HG03521 (cell line): Measurements from ENCODE around the gene RTRAF.

Experiments used
- ATAC-seq: cut with Tn5 transposase; IDR thresholded peaks from one replicate; pipeline ENCODE4 v1.9.1; 2021; ENCODE audit warnings: mild to moderate bottlenecking, moderate library complexity; ENCODE audit not compliant: unreplicated experiment

RTRAF gene

DNA sequence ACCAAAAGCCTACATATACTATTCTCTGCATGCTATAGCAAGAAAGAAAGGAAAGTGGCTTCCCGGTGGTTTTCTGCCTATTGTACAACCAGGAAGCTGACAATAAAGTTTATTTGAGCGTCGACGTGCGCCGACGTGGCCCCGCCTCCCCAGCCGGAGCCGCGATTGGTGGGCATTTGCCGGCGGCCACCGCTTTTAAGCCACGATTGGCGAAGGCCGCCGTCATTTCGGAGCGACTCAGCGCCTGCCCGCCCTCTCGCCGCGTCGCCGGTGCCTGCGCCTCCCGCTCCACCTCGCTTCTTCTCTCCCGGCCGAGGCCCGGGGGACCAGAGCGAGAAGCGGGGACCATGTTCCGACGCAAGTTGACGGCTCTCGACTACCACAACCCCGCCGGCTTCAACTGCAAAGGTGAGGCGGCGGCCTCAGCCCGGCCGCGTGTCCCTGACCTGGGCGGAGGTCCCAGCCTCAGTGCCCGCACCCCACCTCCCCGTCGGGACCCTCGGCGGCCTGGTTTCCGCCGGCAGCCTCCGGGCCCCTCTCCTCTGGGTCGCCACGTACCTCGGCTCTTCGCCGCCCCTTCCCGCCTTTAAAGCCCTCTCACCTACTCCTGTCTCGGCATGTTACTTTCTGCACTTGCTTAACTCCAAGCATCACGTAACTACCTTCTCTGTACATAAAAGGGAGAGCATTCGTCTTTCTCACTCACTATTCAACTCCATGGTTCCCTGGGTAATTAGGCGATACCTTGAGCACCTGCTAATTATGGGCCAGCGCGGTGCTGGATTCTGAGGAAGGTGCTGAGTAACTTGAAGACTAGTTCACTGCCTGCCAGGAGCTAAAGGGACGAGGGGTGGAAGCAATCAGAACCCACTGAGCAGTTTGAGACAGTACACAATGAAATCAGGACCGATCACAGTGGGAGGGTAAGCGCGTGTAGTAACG is at the start of gene RTRAF:
Gene RTRAF, plus strand, starts transcription at position 254 of the 942 bp plus-strand sequence. Its CDS starts 94 bp downstream, at position 348.
- ATAC-seq: peak; percentile 98

DNA sequence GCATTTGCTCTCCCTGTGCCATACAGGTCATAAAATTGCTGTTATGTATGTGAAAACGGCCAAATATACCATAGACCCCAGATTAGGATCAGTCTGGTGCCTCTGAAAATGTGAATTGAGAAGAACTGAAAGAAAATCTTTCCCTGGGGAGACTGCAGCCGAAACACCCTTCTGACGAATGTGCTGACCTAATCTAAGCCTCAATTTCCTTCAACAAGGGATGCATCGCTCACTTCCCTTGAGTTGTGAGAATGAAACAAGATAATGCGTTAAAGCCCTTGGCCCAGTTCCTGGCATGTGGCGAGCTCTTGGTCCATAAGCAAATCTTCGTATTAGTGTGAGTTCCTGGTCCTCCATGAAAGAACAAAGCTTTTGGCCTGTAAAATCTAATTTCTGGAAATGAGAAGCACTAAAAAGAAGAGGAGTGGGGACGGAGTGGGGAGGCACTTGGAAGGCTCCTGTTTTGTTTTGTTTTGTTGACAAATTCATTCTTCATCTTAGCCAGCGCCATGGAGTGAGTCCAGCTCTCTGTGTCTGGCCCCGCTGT is 49.5 kb upstream of the RTRAF start:
- no peak for ATAC-seq

DNA sequence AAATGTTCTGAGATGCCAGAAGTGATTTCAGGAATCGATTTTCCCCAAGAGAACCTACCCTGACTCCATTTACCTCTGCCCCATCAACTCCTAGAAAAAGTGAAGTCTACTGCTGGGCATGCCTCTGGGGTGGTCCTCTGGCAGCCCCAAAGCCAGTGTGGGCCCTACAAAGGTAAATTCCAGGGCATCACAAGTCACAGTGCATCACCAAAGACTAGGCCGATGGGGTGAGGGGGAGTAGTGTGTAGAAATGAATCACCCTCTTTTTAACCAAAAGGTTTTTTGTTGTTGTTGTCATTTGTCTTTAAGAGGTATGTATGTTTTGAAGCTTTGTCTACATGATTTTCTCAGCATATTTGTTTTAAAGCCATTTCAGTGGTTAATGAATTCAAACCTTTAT is 46.4 kb upstream of the RTRAF start:
- ATAC-seq: no peak

DNA sequence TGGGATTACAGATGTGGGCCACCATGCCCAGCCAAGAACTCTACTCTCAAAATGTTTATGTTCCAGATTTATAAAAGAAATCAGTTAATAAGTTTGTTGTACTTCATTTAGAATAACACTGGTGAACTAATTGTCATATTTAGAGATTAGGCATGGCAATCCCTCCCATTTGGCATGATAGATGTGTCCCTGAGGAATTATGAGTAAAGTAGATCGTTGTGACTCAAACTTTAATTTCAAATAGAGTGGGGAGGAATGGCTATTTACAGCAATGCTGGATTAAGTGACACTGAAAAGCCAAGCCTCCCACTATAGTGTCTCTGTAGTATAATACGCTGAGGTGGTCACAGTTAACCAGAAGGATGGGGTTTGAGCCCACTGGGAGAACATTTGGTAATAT is 39.3 kb upstream of the RTRAF start:
- no peak for ATAC-seq

DNA sequence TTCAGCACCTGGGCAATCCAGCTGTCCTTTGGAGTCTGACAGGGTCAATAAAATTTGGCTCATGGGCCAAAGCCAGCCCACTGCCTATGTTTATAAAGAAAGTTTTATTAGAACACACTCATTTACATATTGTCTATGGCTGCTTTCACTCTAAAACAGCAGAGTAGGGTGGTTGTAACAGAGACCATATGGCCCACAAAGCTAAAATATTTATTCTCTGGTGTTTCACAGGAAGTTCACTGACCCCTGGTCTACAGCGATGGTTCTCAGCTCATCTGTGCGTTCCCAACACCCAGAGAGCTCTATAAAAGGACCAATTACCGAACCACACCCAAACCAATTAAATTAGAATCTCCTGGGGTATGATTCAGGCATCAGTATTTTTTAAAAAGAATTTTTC is 37.7 kb upstream of the RTRAF start:
- ATAC-seq: no peak

DNA sequence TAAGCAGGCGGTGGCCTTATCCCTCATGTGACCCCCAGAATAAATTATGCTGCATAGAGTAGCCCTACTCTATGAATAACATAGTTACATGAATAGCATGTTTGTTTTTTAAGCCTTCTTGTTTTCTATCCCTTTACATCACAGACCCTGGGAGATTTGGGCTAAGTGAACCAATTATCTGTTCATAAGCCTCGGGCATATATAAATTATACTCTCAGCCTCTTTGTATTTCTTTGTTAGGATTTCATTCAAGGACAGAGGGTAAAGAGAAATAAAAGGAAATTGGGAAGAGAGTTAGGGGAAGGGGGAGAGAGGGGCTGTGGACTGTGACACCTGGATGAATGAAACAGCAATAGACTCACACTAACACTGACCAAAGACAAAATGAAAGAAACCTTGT is 35.3 kb upstream of the RTRAF start:
- ATAC-seq: no peak

DNA sequence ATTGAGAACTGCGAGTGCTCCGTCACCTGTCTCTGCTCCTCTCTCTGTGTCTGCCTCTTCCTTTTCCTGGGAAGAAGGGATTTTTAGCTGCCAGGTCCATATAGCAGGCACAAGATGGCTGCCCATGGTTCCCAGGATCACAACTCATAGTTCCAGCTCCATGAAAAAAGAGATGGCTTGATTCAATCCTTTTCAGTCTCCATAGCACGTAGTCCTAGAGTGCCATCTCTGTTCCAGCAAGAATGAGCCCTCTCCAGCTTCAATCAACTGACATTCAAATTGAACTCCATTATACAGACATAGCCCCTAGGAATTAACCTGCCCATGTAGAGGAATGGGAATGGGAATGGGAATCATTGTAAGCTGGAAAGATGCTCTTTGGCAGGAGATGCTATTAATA is 34.7 kb upstream of the RTRAF start:
- no peak for ATAC-seq

DNA sequence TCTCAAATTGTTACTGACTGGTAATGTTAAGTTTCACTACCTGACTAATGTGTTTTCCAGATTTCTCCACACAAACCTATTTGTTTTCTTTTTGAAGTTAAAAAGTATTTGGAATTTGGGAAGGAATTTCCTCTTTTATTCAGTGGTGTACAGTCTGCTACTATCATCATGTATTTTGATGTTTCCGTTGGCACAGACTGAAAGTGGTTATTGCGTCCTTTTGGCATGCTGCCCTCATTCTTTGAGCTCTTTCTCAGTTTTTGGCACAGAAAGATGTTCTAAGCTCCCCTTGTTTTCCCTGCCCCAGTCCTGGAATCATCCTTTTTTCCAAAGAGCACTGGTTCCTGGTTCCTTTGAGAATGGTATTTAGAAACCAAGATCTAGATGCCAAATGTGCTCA is 31.4 kb upstream of the RTRAF start:
- no peak for ATAC-seq

DNA sequence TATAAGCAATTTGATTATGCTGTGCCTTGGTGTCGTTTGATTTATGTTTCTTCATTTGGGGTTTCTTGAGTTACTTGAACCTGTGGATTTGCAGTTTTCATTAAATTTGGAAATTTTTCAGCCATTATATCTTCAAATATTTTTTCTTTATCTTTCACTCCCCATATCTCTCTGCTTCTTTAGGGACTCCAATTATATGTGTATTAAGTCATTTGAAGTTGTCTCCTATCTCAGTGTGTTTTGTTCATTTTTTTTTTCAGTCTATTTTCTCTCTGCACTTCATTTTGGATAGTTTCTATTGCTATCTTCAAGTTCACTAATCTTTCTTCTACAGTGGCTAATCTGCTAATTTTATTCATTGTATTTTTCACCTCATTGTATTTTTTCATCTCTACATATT is 29.4 kb upstream of the RTRAF start:
- no peak for ATAC-seq

DNA sequence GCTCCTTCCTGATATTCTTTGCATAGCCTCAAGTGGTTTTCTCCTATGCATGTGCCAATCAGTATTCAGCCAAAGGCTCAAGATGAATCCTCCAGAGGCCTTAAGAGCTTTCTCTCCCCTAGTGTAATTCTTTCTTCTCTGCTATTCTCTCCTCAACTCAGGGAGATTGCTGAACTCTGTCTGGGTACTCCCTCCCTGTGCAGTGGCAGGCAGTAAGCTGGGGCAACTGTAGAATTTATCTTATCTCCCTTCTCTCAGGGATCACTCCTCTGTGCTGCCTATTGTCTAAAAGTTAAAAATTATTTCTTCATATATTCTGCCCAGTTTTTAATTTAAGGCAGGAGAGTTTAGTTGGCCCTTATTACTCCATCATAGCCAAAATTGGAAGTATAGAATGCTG is 28.5 kb upstream of the RTRAF start:
- ATAC-seq: no peak

DNA sequence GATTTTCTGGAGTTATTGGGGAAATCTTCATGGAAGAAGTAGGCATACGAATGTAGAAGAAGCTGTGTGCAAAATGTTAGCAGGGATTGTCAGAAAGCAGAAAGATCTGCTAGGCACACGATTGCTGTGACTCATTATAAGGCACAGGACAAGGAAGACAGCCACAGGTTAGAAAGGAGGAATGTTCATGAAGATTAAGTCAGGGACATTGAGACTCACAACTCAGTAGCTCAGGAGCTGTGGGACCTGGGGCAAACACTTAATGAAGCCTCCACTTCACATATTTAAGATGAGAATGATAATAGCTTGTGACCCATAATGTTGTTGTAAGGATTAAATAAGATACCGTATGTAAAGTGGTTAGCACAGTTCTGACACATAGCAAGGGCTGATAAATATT is 26.6 kb upstream of the RTRAF start:
- ATAC-seq: no peak

DNA sequence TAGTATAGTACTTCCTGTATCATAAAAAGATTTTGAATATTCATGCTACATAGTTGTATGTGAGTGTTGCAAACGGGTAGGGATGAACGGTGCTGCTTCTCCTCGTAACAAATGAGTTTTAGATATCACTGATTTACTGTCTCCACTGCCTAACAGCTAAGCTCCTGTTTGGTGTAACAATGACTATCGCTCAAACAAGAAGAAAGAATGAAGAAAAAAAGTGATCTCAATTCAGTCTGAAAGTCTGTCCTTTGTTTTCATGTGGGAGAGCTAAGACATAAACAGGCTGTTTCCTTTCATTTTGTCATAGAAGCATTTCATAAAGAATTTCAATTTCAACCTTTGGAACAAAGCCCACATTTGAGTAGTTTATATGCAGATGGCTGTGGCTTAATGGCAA is 26.1 kb upstream of the RTRAF start:
- ATAC-seq: no peak

DNA sequence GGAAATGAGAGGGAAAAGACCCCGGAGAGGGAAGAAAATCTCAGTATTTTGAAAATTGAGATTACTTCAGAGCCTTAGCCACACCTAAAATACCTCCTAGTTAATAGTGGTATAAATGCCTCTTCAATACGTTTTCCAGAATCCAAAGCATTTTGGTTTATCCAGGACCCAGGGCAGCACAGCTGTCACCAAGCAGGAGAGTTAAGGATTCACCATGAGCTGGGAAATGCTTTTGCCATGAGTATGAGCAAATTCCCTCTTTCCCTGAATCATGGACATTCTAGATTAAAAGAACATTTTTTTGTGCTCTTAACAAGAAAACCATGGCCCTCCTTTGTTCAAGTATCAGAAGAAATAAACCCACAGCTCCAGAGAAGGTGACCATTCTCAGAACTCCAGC is 21.8 kb upstream of the RTRAF start:
- no peak for ATAC-seq

DNA sequence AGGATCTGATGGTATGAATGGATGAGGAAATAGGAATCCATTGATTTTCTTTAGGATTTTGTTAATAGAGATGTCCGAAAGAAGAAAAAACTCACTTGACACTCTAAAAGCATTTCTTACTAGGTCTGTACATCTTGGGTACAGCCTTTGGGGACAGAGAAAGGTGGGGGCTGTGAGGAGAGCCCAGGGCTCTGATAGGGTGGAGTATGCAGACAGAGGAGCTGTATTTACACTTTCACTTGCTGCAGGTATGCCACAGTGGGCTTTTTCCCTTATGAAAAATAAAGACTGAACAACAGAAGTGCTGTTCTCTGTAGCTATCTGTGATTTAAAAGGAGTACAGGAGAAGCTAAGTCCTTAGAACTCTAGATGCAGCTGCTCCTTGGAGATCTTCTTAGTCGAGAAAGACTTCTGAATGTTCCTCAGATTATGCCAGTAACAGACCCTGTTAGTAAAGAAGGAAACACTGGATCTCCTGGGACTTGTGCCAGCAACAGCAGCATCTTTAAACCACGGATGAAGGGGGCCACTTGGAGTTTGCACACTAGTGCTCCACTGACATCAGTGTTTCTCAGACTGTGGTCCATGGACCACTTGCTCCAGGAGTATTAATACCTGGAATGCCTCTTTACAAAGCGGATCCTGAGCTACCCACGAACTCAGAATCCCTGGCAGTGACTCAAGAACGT is 19.4 kb upstream of the RTRAF start:
- no peak for ATAC-seq

DNA sequence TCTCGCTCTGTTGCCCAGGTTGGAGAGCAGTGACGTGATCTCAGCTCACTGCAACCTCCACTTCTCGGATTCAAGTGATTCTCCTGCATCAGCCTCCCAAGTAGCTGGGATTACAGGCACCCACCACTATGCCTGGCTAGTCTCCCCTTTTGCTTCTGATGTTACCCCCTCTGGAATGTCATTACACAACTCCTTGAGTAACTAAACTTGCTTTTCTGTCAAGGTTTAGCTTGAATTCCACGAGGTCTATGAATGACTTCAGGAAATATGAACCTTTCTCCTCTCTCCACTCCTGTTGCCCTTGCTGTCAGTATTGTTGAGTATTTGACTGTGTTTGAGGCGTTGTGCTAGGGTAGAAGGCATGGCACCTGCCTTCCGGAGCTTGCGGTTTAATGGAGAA is 16.8 kb upstream of the RTRAF start:
- ATAC-seq: no peak

DNA sequence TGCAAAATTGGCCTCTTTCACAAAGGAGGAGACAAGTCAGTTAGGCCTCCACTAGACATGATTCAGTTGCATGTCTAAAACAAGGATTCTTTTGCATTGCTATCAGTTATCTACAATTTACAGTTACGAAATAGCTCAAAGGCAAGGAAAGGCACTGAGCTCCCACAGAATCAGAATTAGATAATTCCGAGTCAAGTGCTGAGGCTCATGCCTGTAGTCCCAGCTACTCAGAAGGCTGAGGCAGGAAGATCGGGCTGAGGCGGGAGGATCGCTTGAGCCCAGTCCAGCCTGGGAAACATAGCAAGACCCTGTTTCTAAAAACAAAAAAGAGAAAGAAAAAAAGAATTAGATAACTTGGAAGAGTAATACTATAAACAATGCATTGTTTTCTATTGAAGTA is 12.3 kb upstream of the RTRAF start:
- ATAC-seq: no peak

DNA sequence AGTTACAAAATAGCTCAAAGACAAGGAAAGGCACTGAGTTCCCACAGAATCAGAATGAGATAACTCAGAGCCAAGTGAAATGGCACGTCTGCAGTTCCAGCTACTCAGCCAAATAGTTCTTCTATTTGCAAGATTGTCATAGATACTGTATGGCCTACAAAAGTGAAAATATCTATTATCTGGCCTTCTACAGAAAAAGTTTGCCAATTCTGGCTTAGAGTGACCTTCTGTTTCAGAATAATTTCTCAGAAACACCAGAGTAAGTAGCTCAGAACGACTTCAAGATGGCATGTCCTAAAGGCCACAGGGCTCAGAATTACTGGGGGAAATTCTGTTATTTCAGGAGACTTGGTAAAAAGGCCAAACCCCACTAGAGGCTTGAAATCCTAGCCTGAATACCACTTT is 10.7 kb upstream of the RTRAF start:
- ATAC-seq: no peak

DNA sequence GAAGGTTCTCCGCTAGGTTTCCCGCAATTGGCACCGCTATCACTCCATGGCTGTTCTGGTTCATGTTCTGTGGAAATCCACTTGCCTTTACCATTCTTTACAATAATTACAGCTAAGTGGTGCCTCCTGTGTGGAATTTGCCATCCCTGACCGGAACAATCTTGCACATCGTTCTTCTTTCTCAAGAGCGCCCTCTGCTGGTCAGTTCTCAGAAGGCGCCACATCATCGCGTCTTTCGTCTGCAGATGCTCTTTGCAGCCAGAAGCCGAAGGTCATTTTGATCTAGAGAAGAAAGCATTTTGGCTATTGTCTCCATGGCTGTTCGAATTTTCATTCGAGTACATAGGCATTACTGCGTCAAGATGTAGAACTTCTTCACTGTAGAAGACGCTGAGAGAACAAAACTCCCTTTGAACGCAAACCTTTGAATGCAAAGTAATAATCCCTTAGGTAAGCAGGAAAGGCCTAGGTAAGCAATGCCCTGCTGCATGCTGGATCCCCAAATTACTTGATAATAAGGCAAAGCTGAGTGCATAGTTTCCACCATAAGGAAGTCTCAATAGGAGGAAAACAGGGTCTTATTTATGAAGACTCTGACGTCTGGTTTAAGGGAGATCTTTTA is 10.1 kb upstream of the RTRAF start:
- no peak for ATAC-seq

DNA sequence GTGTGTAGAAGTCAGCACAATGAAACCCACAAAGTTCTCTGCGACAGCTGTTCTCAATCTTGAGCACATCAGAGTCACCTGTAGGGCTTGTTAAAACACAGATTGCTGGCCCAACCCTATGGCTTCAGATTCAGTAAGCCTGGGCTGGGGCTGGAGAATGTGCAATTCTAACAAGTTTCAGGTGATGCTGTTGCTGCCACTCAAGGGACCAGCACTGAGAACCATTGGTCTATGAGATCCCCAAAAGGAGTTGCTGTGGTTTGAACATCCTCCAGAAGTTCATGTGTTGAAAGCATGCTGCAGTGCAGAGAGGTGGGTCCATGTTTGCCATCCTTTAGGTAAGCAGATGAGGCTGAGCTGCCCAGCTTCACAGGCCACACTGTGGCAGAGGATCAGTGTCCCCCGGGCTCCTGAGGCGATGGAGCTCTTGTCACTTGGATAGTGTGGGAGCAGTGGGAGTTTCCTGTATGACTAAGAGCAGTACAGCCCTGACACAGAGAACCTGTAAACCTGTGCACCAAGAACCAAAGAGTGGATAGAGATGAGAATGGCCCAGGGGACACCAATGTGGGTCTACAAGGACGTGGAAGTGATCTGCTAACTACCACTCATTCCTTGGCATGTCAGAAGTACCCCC is 8.0 kb upstream of the RTRAF start:
- no peak for ATAC-seq

DNA sequence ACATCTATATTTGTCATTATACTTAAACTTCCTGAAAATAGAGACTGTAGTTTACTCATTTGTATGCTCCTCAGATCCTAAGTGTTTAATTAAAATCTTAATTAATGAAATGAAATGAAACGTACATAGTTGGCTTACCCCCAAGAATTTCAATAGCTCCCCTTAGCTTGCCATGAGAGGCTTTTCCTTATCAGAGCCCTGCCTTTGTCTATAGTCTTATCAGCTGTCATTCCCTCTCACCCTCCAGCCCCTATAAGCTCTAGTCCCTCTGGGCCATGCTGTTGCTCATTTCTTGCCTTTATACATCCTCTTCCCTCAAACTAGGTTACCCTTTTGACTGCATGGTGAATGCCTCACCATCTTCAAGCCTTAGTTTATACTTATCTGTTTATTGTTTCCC is 1.1 kb upstream of the RTRAF start:
- ATAC-seq: no peak

DNA sequence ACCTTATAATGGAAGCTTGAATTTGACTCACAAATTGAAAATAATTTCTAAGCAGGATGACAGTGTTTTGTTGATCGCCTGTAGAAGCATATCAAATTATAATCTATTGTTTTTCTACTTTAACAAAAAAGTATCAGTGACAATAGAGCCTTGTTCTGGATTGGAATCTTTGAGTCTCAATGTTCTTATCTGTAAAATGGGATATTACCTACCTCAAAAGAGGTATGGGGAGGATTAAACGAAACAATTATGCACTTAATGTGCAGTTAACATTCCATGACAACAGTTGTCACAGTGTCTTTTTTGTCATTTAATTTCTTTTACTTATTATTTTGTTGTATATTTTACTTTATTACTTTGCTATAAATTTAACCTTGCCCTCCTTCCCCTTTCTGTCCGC is 1.1 kb downstream of the RTRAF start:
- no peak for ATAC-seq
